ENCODE measurements around the gene STT3B.

DNA sequence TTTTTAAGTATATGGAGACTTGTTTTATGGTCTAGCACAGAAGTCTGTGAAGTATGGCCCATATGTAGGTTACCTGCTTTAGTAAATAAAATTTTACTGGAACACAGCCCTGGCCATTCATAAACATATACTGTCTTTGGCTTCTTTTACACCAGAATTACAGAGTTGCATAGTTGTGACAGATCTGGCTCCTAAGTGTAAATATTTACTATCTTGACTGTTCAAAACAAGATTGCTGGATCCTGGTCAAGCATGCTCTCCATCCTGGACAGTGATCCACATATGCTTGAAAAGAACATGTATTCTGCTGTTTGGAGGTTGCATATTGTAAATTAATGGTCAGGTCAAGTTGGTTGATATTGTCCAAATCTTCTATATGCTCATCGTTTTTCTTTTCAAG lies 57.9 kb downstream of the STT3B start:
- TF ChIP-seq, protein P1, sequence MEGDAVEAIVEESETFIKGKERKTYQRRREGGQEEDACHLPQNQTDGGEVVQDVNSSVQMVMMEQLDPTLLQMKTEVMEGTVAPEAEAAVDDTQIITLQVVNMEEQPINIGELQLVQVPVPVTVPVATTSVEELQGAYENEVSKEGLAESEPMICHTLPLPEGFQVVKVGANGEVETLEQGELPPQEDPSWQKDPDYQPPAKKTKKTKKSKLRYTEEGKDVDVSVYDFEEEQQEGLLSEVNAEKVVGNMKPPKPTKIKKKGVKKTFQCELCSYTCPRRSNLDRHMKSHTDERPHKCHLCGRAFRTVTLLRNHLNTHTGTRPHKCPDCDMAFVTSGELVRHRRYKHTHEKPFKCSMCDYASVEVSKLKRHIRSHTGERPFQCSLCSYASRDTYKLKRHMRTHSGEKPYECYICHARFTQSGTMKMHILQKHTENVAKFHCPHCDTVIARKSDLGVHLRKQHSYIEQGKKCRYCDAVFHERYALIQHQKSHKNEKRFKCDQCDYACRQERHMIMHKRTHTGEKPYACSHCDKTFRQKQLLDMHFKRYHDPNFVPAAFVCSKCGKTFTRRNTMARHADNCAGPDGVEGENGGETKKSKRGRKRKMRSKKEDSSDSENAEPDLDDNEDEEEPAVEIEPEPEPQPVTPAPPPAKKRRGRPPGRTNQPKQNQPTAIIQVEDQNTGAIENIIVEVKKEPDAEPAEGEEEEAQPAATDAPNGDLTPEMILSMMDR (conservative IDR thresholded peaks at IDR 0.05 in 1 of 2, IDR thresholded peaks at IDR 0.05 in 1 of 2; ENCODE audit: low read depth in 1 of 2, low read length in 2 of 2): no peak
- no peak for TF ChIP-seq EZH2 (IDR thresholded peaks at IDR 0.05; ENCODE audit: low read length, missing control alignments)
